HEK293T (cell line): ENCODE results near the gene KRT85.

Experiments used
- ARNT ChIP-seq: fragments of 450-650 bp; IDR thresholded peaks from 2 replicates; pipeline ENCODE4 v1.6.1; 2017; ENCODE audit warnings: mild to moderate bottlenecking
- ELF4 ChIP-seq: fragments of 450-650 bp; IDR thresholded peaks from 2 replicates; pipeline ENCODE4 v1.6.1; 2017; ENCODE audit warnings: antibody characterized with exemption
- FOXA1 ChIP-seq: fragments of 450-650 bp; IDR thresholded peaks from 2 replicates; pipeline ENCODE4 v1.6.1; 2016; ENCODE audit warnings: mild to moderate bottlenecking
- FOXK2 ChIP-seq: fragments of 450-650 bp; IDR thresholded peaks from 2 replicates; pipeline ENCODE4 v1.6.1; 2016; ENCODE audit warnings: mild to moderate bottlenecking
- NFRKB ChIP-seq: fragments of 450-650 bp; IDR thresholded peaks from 2 replicates; pipeline ENCODE4 v1.6.1; 2016; ENCODE audit warnings: mild to moderate bottlenecking, moderate library complexity
- PKNOX1 ChIP-seq: fragments of 450-650 bp; IDR thresholded peaks from 2 replicates; pipeline ENCODE4 v1.6.1; 2016
- TARDBP ChIP-seq: fragments of 450-650 bp; IDR thresholded peaks from 2 replicates; pipeline ENCODE4 v1.6.1; 2016

- TF ChIP-seq TARDBP (no peak), ARNT (no peak), NFRKB (no peak), FOXK2 (no peak), PKNOX1 (no peak), ELF4 (no peak), FOXA1 (no peak)
Measured at GRCh38 chr12:52313926-52314325, 53.4 kb downstream of the KRT85 start.
